GM18907 (cell line): ENCODE measurements around the gene DUSP21.
A peak's percentile ranks its signal among the peaks of the same experiment; 100 is the strongest.
"Not testable (repeated sequence)": the region's sequence is repeated elsewhere in the genome, so short reads cannot be mapped to it uniquely, and the experiment has no call there.

ENCODE experiments used
- ATAC-seq: cut with Tn5 transposase; IDR thresholded peaks from one replicate; pipeline ENCODE4 v1.9.1; 2021; ENCODE audit warnings: mild to moderate bottlenecking, moderate library complexity; ENCODE audit not compliant: unreplicated experiment

The DUSP21 gene

DNA sequence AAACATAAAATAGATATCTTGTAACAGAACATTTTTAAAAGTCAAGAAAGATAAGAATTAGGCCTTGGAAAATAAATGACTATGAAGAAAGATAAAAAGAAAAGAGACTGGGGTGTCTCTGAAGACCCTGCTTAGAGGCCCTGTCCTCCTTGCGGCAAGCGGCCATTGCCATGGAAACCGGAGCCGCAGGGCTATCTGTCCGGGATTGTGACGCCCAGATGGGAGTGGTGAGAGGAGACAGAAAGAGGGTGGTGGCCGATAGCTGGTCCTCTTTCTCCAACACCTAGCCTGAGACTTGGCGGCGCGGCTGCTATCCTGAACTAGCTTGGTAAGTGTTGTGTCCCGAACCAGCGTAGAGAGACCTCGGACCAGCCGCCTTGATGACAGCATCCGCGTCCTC lies at the start of gene DUSP21:
Gene DUSP21 (plus strand): TSS at position 269 of the 400 bp plus-strand sequence. CDS start 112 bp downstream, at position 381.
- ATAC-seq: no peak

DNA sequence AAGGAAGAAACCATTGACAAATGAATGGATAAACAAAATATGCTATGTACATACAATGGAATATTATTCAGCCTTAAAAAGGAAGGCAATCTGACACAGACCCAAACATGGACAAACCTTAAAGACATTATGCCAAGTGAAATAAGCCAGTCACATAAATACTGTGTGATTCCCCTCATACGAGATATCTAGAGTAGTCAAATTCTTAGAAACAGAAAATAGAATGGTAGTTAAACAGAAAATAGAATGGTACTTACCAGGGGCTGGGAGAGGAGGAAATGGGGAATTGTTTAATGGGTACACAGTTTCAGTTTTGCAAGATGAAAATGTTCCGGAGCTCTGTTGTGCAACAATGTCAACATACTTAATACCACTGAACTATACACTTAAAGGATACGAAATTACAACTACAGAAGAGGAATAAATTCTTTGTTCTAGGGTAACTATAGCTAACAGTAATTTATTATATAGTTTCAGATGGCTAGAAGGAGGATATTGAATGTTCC lies 47.8 kb upstream of the DUSP21 start:
- ATAC-seq: no peak

DNA sequence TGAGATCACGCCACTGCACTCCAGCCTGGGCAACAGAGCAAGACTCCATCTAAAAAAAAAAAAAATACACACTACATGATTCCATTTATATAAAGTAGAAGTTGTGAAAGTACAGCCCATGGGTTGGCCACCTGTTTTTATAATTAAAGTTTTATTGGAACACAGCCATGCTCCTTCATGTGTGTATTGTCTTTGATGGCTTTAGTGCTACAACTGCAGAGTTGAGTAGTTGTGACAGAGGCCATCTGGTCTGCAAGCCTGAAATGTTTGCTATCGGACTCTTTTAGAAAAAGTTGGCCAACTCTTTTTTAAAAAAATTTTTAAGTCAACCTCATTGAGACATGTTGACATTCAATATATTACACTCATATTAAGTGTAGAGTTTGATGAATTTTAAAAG lies 41.2 kb upstream of the DUSP21 start:
- no peak for ATAC-seq

DNA sequence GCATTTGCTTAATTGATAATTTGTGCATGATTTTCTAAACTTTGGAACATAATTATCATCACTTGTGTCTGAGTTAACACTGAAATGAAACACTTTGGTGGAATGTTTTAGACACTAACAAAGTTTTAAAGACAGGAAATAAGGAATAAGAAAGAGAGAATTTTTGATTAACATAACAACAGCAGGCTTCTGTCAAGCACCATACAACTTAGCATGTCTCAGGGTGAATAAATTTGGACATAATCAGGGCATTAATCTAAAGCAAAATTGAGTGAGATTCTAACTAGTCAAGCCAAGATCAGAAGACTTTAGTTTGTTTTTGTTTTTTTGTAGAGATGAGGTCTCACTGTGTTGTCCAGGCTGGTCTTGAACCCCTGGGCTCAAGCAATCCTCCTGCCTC lies 28.1 kb upstream of the DUSP21 start:
- no peak for ATAC-seq

DNA sequence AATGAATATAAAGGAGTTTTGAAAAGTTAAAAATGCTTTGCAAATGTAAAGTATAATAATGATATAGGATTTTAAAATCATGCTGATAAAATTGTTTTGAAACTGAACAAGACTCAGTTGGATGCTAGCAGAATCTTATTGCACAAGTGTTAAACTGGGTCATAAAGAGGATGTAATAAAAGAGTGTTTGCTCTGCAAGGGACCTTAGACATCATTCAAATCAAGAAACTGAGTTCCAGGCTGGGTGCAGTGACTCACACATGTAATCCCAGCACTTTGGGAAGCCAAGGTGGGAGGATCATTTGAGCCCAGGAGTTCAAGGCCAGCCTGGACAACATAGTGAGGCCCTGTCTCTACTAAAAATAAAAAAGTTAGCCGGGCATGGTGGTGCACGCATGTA lies 27.5 kb upstream of the DUSP21 start:
- ATAC-seq: no peak

DNA sequence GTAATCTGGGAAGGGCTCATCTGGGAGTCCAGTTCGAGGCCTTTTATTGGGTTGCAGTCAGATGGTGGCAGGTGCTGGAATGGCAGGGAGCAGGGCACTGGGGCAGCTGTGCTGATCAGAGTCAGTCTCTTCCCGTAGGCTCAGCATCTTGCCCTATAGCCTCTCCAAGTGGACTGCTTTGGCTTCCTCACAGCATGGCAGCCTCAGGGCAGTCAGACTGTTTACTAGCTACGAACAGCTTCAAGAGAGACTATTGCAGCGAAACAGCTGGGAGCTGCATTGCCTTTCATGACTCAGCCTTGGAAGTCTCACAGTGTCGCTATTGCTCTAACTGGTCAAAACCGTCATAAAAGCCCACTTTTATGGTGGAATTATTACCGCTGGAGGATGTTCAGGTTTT lies 26.8 kb upstream of the DUSP21 start:
- no peak for ATAC-seq

DNA sequence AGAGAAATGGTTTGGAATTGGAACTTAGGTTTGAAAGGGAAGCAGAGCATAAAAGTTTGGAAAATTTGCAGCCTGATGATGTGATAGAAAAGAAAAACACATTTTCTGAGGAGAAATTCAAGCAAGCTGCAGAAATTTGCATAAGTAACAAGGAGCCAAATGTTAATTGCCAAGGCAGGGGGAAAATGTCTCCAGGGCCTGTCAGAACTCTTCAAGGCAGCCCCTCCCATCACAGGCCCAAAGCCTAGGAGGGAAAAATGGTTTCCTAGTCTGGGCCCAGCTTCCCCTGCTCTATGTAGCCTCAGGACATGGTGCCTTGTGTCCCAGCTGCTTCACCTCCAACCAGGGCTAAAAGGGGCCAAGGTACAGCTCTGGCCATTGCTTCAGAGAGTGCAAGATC lies 21.2 kb upstream of the DUSP21 start:
- no peak for ATAC-seq

DNA sequence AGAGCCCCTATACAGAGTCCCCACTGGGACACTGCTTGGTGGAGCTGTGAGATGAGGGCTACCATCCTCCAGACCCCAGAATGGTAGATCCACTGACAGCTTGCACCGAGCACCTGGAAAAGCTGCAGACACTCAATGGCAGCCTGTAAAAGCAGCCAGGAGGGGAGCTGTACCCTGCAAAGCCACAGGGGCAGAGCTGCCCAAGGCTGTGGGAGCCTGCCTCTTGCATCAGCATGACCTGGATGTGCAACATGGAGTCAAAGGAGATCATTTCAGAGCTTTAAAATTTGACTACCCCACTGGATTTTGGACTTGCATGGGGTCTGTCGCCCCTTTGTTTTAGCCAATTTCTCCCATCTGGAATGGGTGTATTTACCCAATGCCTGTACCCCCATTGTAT lies 20.6 kb upstream of the DUSP21 start:
- ATAC-seq: not testable (repeated sequence)

DNA sequence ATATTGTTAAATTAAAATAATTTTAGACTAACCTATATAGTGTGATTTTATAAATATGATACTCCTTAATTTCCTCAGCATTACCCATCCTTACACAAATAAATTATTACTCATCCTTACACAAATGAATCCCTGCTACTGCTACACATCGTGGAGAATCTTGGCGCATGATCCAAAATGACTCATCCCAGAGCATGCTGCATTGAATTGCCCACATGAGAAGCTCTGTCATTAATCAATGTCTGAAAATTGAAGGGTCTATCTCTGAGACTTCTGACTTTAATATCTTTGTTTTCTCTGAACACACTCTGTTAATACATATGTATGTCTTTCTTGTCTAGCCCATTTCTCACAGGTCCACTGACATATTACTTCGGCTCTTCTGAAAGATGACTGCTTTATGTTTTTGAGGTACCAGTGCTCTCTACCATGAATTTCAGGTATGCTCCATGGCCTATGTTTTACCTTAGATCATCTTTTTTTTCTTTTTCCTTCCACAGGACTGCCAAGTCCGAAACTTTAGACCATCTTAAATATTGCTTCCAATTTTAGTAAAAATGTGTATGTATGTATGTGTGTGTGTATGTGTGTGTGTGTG lies 15.7 kb upstream of the DUSP21 start:
- no peak for ATAC-seq

DNA sequence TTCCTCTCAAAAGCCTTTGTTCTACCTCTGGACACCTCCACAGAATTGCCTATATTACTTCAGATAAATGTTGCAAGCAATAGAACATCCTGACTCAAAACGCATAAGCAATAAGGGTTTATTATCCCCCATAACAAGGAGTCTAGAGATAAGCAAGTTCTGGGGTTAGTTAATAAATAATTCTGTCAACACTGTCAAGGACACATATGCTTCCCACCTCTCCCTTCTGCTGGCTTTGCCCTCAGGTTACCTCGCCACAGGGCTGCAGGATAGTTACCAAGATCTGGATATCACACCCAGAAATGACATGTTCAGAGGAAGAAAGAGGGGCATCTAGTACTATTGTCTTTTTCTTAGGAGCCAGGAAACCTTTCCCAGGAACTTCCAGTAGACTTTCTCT lies 14.0 kb upstream of the DUSP21 start:
- no peak for ATAC-seq

DNA sequence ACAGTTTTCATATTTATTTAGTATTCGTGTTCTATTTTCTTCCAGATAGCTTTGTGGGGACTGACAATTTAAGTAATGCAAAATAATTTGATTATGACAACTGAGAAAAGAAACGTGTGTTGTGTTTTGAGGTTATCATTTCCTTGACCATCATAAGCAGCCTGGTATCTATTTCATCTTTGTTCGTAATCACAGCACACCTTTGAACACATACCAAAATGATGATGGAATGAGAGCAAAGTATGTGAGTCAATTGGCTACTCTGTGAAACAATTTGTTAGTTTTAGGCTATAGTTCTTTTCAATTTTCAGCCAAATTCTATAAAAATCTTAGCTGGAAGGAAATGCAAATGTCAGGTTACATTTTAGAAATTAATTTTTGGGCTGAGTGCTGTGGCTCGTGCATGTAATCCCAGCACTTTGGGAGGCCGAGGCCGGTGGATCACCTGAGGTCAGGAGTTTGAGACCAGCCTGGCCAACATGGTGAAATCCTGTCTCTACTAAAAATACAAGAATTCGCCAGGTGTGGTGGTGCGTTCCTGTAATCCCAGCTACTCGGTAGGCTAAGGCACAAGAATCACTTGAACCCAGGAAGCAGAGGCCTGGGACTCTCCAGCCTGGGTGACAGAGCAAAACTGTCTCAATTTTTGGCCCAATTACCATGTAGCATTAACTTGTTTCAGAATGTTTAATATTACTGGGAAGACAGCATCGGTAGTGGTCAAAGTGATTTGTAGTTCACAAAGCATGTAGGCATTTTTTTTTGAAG lies 1.1 kb upstream of the DUSP21 start:
- ATAC-seq: no peak

DNA sequence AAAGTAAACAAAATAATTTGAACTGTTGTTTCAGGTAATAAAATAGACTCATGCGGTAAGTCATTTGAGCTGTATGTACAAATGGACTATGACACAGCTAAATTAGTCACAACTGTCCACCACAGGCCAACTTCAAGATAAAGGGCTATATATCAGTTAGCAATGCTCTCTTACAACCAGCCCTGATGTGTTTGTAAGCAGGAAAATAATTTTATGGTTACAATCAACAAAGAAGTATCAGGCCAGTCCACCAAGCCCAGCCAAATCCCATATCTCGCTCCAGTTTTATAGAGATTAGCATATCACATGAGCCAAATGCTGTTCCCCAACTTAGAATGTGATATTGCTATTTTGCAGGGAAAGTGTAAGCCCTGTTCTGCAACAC lies 511 bp upstream of the DUSP21 start:
- ATAC-seq: no peak

DNA sequence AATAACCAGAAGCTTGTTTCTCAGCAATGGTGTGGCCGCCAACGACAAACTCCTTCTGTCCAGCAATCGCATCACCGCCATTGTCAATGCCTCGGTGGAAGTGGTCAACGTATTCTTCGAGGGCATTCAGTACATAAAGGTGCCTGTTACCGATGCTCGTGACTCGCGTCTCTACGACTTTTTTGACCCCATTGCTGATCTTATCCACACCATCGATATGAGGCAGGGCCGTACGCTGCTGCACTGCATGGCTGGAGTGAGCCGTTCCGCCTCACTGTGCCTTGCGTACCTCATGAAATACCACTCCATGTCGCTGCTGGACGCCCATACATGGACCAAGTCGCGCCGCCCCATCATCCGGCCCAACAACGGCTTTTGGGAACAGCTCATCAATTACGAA lies 383 bp downstream of the DUSP21 start:
- no peak for ATAC-seq

DNA sequence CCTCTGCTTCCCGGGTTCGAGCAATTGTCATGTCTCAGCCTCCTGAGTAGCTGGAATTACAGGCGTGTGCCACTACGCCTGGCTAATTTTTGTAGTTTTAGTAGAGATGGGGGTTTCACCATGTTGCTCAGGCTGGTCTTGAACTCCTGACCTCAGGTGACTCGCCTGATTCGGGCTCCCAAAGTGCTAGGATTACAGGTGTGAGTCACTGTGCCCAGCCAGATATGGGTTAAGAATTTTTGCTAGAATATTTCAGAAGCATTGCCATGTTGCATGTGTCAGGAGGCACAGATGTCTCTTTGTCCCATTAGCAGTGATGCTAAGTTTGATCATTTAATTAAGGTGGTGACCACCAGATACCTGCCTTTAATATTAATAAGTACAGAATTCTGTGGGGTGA lies 7.1 kb downstream of the DUSP21 start:
- ATAC-seq: not testable (repeated sequence)

DNA sequence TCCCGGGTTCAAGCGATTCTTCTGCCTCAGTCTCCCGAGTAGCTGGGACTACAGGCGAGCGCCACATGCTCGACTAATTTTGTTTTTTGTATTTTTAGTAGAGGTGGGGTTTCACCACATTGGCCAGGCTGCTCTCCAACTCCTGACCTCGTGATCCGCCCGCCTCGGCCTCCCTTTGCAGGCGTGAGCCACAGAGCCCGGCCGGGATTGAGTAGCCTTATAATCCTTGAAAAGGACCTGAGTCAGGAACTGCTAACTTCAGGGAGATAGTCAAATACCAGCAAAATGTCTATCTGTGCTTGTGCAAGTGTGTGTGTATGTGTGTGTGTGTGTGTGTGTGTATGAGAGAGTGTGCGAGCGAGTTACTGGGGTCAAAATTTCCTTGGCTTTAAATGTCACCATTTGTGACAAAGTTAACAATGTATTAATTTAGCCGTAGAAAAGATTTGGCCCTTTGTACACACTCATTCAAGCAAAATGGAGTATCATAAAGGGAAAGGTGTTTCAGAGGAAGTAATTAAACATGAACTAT lies 27.4 kb downstream of the DUSP21 start:
- ATAC-seq: no peak

DNA sequence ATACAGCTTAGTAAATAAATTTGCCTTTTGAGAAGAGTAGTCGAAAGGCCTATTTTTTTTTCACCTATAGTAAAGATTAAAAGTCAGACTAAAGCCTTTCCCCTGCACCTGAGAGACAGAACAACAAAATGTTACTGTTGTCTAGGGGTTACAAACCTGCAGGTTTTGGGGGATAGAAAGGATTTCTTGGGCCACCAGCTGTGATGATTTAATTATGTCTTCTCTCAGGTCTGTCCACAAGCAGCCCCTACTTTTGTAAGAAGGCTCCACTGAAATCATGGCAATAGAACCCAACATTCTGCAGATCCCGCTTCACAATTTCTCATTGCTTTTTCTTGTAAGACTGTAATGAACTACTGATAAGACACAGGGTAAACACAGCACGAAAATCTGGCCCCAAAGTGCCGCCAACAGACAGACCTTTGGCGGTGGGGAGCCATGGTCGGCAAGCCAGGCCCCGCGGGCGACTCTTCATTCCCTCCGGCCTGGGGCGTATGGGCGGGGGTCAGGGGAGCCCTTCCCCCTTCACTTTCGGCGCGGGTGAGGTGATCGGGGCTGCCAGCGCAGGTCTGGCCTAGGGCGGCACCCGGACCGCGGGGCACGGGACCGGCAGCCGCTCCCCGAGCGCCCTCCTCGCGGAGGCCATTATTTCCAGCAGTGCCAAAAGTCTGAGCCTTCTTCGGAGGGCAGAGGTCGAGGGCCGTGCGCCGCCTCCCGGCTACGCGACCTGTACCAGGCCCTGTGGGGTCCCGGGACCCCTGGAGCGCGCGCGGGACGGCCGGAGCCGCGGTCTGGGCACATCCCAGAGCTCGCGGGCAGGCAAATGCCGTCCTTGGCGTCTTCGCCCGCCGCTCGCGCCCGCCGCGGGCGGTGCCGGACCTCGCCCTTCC lies 28.4 kb downstream of the DUSP21 start:
- ATAC-seq: peak; percentile 36

DNA sequence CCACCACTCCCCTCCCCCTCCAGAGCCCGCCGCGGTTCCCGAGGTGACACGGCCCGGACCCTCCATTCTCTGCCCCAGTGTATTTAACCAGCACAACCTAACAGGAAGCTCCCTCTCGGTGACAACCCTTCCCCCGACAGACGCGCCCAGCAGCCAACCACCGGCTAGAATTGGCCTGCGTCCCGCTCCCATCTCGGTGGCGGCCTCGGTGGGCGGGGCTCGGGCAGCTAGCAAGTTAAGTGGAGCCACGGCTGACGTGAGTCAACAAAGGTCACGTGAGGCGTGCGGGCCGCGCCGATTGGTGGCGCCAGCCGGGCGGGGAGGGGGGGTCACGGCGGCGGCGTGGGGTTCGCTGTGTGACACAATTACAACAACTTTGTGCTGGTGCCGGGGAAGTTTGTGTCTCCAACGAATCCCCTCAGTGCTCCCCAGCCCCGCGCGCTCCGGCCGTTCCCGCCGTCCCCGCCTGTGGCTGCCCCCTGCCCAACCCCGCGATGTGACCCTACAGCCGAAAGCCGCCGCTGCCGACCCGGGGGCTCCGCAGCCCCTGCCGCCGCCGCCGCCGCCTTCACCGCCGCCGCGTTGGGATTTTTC lies 29.1 kb downstream of the DUSP21 start, which contains the start of gene KDM6A:
Gene KDM6A (plus strand): TSS at position 368 of the 594 bp plus-strand sequence. CDS start 364 bp downstream, outside the sequence.
- peak; percentile 89 for ATAC-seq

DNA sequence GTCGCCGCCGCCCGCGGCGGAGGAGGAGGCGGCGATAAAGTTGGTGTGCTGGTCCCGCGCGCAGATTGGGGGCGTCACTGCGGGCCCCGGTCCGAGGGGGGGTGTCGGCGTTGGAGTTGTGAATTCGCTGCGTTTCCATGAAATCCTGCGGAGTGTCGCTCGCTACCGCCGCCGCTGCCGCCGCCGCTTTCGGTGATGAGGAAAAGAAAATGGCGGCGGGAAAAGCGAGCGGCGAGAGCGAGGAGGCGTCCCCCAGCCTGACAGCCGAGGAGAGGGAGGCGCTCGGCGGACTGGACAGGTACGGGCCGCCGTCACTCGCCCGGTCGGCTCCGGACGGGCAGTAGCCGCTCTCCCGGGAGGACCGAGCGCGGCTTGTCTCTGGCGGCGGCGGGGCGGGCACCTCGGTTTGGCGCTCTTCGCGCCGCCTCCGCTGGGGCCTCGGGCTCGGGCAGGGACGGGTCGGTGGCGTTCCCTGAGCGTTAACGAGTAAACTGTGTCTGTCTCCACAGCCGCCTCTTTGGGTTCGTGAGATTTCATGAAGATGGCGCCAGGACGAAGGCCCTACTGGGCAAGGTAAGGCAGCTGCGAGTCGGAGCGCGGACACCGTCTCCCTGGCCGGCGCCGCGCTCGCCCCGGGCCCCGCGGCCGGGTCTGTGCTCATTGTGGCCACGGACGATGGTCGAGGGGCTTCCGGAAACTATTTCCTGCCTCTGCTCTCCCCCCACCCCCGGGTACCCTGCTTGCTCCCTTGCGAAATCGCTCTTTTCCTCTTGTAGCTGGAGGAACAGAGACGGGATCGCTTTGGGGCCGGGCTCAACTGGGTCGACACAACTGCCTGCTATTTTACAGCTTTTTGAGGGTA lies 29.8 kb downstream of the DUSP21 start:
- ATAC-seq: peak; percentile 19

DNA sequence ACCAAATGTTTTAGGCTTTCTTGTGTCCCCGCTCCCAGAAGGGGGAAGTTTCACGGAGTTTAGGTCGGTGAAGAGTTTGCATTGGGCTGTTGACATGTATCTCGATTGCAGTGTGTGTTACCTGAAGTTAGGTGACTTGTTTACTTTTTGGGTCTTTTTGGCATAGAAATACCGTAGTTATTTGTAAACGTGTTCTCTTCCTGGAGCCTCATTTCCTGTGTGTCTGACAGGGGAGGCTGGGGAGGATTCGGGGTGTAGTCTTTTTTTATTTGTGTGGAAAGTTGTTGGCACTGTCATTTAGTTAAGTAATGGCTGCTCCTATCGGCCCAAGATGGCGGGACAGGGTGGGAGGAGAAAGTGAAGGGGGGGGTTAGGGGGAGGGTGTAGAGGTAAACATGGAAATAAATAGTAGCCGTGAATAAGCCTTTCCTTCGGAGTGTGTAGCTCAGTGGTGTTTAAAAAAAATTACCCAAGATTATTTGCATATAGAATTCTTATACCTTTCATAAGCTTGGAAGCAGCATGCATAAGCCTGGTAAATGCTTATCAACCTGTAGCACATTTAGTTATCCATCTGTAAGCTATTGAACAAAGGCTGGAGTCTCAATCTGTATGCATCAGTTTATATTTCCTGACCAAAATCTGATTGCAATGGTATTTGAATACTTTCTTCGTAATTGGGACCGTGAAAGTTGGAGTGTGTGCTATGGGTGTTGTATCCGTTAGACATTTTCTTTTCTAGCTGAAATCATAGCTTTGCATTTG lies 30.8 kb downstream of the DUSP21 start:
- no peak for ATAC-seq
